ENCODE results near the gene DENND4A.

DENND4A gene

GRCh38 chr15:65792138-65792987 lies at the start of gene DENND4A:
DENND4A (minus strand) TSS chr15:65792293; CDS start chr15:65756450, 35,843 bp downstream.
- DNase-seq (ENCODE audit: low spot score) = peak; percentile 99

GRCh38 chr15:65841121-65841930 lies 49.2 kb upstream of the DENND4A start:
- no peak for DNase-seq (ENCODE audit: low spot score)

- no peak for DNase-seq (ENCODE audit: low spot score)
These were observed 47.9 kb upstream of the DENND4A start for GRCh38 chr15:65839985-65840384.

- no peak for DNase-seq (ENCODE audit: low spot score)
These were observed 47.3 kb upstream of the DENND4A start for GRCh38 chr15:65839354-65839901.

- DNase-seq (ENCODE audit: low spot score) = no peak
These were observed 45.5 kb upstream of the DENND4A start for GRCh38 chr15:65837301-65838294.

- DNase-seq (ENCODE audit: low spot score) = no peak
These were observed 44.6 kb upstream of the DENND4A start for GRCh38 chr15:65836665-65837064.

GRCh38 chr15:65835447-65835846 lies 43.4 kb upstream of the DENND4A start:
- no peak for DNase-seq (ENCODE audit: low spot score)

- no peak for DNase-seq (ENCODE audit: low spot score)
These were observed 42.6 kb upstream of the DENND4A start for GRCh38 chr15:65834603-65835282.

- DNase-seq (ENCODE audit: low spot score) = no peak
These were observed 41.6 kb upstream of the DENND4A start for GRCh38 chr15:65833501-65834205.

- peak; percentile 80 for DNase-seq (ENCODE audit: low spot score)
These were observed 40.7 kb upstream of the DENND4A start for GRCh38 chr15:65832549-65833364.

- DNase-seq (ENCODE audit: low spot score) = no peak
These were observed 37.2 kb upstream of the DENND4A start for GRCh38 chr15:65829130-65829764.

GRCh38 chr15:65828585-65828984 lies 36.5 kb upstream of the DENND4A start:
- no peak for DNase-seq (ENCODE audit: low spot score)

- no peak for DNase-seq (ENCODE audit: low spot score)
These were observed 35.0 kb upstream of the DENND4A start for GRCh38 chr15:65827065-65827464.

- no peak for DNase-seq (ENCODE audit: low spot score)
These were observed 33.0 kb upstream of the DENND4A start for GRCh38 chr15:65824941-65825544.

GRCh38 chr15:65824031-65824743 lies 32.1 kb upstream of the DENND4A start:
- no peak for DNase-seq (ENCODE audit: low spot score)

GRCh38 chr15:65822316-65822715 lies 30.2 kb upstream of the DENND4A start:
- DNase-seq (ENCODE audit: low spot score) = no peak

GRCh38 chr15:65821070-65821469 lies 29.0 kb upstream of the DENND4A start:
- no peak for DNase-seq (ENCODE audit: low spot score)

- no peak for DNase-seq (ENCODE audit: low spot score)
These were observed 27.5 kb upstream of the DENND4A start for GRCh38 chr15:65819563-65819960.
